ENCODE results near the gene KIAA1671.

Gene KIAA1671

DNA sequence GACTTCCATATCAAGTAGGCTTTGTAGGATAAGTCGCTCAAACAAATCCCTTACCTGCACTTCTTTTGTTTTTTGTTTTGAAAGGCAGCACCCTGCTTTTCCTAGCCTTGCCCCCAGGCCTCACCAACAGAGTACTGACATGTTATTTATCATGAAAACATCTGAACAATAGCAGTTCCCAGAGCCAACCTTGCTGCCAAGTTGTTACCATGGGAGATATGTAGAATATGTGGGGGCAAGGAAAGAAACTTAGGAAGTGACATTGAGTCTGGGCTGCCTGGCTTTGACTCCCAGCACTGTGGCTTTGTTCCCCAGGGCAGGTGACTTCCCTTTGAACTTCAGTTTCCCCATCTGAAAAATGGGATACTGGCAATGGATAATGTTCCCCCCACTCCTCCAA lies 193.8 kb downstream of the KIAA1671 start:
- ATAC-seq, result no peak
- DNase-seq, result no peak

- no peak for ATAC-seq
- DNase-seq, result no peak
Observed at GRCh38 chr22:25146906-25147641, 194.6 kb downstream of the KIAA1671 start.

DNA sequence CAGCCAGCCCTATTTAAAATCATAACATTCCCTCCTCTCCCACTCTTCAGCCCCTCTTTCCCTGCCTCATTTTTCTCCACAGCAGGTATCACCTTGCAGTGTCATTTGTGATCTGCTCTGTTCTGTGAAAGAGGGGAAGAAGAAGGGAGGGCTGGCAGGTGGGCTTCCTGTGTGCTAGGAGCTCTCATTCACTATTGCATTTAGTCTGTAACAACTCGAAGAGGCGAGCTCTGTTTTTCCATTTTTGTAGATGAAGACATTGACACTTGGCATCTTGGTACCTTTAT lies 195.1 kb downstream of the KIAA1671 start:
- ATAC-seq (no peak), DNase-seq (no peak)

- ATAC-seq (no peak), DNase-seq (no peak)
Observed at GRCh38 chr22:25148149-25148691, 195.7 kb downstream of the KIAA1671 start.

- no peak for DNase-seq
Observed at GRCh38 chr22:25149014-25149413, 196.5 kb downstream of the KIAA1671 start.

DNA sequence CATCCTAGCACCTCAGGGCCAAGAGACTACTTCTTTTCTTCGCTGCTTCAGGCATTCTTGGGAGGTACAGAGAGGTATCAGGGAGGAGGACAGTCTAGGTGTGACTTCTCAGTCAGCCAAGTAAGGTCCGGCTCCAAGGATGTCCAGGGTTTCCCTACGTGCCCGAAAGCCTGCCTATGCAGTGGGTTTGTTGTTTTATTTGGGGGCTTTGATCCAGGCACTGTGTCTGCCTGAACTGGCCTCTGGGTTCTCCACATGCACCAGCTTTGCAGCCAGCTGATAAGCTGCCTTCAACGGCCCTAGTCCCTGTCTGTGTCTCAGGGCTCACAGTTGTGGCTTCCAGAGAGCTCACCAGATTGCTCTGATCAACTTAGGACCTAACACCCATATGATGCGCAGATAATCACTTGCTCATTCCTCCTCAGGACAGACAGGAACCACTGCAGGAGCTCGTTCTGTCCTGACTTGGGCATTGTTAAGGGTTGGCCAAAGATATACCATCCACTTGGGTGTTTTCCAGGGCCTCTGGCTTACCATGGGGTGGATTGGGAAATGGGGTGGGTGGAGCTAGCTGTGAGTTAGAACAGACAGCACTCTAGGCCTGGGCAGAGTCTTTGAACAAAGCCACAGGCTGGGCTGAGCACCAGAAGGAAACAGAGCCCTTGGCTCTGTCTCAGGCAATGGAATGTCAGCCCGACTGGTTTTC lies 201.6 kb downstream of the KIAA1671 start:
- no peak for ATAC-seq
- no peak for DNase-seq

More at GRCh38 chr22:25149014-25149413, 196.5 kb downstream of the KIAA1671 start:
- ATAC-seq, result no peak

DNA sequence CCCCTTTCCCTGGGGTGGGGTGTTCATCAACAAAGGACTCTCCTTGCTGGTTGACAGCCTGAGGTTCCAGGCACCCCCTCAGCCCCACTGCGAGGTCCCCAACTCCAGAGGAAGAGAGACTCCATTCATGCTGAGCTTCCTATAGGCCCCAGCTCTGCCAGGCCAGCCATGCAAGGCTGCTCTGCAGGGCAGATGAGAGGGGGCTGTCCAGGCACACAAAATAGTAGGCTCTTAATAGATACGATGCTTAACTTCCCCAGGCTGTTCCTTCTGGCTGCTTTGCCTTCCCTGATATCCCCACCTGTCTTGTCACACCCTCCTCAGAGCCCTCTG lies 202.1 kb downstream of the KIAA1671 start:
- DNase-seq (no peak), ATAC-seq (no peak)

DNA sequence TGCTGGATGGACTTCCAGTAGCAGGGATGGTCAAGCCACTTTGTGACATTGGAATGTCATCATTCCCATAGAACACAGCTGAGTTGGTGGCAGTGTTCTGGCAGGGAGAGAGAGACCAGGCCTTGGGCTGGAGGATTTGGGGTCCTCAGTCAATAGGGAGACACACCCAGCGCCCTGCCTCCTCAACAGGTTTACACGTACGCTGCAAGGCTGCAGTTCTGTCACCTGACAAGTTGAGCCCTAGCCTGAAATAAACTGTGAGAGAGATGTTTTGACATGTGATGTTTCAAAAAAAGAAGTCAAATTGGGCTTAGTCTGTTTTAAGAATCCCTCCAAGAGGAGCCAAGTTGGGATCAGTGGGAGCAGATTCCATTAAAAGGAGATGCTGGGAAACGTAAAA lies 204.2 kb downstream of the KIAA1671 start:
- no peak for DNase-seq
- no peak for ATAC-seq

DNA sequence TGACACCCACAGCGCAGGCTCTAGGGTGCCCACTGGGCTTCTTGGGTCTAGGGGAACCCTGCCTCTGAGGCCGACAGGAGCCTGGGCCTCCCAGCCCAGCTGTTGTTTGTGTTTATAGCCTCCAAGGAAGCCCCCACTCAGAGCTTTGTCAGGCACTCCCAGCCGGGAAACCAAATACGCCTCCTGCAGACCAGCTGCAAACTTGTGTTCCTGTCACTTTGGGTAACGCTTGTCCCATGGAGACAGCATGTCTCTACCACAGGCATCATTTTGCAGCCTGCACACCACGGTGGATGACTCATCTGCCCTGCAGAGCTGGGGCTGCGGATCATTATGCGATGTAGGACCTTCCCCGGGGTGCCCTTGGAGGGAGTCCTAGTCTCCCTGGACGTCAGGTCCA lies 206.5 kb downstream of the KIAA1671 start:
- no peak for DNase-seq
- no peak for ATAC-seq

DNA sequence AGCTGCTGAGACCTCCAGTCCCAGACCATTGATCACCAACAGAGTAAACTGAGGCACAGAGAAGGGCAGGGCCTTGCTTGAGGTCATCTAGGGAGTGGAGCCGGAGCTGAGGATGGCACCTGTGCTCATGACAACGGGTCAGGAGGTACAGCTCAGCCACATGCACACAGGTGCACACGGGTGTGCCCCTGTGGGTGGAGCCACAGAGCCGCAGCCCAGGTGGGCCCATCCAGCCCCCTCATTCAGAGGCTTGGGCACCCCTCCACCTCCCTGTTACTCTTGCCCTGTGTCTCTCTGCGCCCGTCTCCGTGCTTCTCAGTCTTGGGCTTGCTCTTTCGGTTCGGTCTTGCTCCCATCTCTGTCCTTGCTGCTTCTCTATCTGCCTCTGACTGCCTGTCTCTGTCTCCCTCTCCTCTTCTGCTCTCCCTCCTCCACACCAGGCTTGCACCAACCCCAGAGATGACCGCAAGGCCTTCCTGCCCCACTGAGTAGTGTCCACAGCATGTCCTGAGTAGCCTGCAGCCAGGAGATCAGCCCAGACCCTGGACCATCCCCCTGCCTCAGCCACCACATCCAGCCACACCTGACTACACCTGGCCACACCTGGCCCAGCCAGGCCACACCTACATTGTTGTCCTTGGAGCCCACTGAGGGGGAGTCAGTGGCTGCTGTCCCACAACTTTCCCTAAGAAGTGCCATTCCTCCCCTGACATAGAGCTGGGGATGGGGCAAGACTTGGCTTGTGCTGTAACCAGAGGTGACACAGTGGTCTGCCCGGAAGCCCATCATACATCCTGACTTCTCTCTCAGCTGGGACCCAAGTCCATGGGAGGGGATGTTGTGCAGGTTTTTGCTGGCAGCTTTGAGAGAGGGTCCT lies 207.8 kb downstream of the KIAA1671 start:
- ATAC-seq (no peak), DNase-seq (no peak)

DNA sequence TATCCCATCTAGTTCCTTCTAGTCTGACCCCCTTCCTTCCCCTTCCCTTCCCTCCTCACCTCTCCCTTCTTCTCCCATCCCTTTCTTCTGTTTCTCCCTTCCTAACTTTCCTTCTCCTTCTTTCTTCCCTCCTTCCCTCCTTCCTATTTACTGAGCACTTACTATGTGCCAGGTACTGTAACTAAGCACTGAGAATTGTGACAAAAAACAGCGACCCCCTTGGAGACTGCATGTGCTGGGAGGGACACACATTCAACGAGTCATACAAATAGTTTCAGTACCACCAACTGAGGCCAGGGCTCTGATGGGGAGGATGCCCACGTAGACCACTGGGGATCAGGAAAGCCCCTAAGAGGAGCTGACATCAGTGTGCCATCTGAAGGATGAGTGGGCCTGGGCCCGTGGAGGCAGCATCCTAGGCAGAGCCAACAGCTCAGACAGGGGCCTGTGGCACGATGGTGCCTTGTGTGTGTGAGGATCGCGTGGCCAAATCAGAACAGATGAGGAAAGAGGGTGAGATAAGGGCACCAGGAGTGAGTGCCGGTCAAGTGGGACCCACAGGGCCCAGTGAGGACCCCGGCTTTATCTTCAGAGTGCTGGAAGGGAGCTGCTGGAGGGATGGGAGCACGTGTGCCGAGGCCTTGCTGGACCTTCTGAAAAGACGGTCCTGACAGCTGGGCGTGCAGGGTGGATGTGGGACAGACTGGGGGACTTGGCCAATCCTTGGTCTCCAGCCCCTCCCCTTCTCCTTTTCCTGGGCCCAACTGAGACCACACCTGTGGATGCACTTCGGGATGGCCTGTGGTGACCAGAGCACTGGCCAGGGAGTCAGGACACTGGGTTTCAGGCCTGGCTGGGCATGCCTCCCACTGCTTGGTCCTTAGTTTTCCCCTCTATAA lies 208.8 kb downstream of the KIAA1671 start:
- ATAC-seq, result peak; percentile 84
- peak; percentile 15 for DNase-seq

DNA sequence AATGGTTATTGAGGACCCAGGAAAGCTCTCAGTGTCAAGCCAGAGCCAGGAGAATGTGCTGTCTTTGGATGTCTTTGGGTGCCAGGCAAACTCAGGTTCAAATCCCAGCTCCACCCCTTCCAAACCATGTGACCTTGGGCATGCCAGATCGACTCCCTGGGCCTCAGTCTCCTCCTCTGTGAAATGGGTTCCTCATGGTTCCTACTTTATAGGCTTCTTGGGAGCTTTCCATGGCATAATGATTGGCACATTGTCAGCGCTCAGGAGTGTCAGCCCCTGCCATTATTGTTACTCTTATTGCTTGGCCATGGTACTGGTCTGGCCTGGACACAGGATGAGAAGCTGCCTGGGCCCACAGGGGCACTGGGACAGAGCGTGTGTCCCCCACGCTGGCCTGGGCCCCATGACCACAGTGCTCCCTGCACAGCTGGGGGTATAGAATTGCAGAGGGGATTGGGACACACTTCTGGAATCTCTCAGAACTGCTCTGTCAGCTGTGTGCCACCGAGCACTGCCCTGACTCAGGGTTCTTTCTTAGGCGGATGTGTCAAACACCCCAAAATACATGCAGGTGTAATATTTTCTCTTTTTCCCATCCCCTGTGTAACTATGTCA lies 209.5 kb downstream of the KIAA1671 start:
- ATAC-seq (no peak), DNase-seq (no peak)

- no peak for ATAC-seq
- no peak for DNase-seq
Observed at GRCh38 chr22:25162561-25162960, 210.0 kb downstream of the KIAA1671 start.

GRCh38 chr22:25165785-25166184 lies 213.3 kb downstream of the KIAA1671 start:
- ATAC-seq, result no peak
- DNase-seq, result no peak

DNA sequence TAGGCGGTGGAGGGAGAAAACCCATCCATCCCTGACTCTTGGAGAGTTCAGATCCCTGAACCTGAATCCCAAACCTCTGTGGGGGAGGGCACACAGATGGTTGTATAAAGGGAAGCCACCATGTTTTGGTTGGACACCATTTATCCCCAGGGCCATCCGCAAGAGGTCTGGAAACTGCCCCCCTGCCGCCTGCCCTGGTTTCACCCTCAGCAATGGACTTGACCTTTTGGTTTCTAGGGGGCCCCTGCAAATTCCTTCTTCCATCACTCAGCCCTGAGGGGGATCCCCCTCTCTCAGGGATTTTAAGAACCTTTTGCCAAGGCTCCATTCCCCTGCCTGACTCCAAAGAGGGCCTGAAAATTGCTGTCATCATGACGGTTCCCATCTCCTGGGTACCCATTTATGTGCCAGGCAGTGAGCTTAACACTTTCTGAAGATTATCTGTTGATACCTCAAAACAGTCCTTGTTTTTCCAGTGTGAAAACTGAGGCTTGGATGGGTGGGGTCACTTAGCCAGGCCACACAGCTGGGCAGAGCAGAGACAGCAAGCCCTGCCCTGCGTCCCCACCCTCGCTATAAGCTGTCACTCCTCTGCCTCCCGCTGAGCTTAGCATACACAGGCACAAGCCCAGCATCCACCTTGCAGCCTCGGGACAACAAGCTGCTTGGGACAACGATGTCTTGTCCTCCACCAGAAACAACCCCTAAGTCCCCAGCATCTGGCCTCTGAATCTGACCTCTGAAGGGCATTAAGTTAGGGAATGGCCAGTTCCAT lies 213.9 kb downstream of the KIAA1671 start:
- DNase-seq (no peak), ATAC-seq (no peak)

DNA sequence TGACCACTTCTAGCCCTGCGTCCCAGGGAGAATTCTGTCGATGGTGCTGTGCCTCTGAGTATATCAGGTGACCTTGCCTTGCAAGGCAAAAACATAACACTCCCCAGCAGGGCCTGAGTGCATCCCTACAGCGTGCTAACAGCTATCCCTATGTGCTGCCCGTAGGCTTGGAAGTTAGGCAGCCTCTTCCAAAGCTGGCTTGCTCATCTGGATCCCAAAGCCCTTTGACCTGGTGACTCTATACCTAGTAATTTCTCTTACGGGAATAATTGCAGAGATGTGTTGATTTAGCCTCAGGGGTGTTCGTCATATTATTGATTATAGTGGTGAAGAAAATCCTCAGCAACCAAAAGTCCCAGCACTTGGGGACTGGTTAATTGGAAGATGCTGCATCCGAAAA lies 214.6 kb downstream of the KIAA1671 start:
- ATAC-seq, result no peak
- no peak for DNase-seq

GRCh38 chr22:25167834-25168601 lies 215.5 kb downstream of the KIAA1671 start:
- no peak for ATAC-seq
- no peak for DNase-seq

DNA sequence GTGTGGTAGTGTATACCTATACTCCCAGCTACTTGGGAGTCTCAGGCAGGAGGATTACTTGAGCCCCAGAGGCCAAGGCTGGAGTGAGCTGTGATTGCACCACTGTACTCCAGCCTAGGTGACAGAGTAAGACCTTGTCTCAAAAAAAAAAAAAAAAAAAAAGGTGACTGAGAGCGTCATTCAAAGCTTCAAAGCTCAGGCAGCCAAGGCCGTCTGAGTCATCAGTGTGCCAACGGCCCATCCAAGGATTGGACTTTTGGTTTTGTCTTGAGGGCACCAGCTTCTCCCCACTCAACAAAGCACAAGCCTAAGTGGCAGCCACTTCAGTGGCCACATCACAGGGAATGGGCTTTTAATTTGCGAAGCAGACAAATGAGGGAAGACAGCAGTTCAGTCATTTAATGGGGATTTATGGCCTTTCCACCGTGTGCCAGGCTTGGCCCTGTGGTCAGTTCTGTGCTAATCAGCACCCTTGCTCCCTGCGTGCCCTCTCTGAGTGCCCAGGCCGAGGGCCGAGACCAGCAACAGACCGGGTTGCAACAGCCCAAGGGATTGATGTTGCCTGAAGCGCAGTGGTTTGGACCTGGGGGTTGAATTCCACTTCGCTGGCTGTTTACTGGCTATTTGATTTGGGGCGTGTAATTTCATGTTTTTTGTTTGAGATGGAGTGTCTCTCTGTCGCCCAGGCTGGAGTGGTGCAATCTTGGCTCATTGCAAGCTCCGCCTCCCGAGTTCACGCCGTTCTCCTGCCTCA lies 216.9 kb downstream of the KIAA1671 start:
- ATAC-seq (no peak), DNase-seq (no peak)

DNA sequence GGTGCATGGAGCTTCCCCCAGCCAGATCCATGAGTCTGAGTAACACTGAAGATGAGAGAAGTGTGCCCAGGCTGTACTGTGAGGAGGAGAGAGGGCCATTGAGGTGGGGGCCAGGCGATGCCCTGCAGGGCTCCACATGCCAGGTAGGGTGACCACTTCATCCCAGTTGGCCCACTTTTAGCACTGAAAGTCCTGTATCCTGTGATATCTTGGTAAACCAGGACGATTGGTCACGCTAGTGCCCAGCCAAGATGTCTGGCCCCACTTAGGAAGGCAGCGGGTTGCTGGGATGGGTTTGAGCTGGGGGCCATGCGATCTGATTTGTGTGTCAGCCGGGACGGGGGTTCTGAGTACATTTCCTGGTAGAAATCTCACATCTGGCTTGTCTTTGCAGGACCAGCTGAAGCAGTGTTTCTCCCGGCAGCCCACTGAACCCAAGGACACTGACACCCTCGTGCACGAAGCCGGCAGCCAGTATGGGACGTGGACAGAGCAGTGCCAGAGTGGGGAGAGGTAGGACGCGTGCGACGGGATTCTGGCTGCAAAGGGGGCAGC lies 218.0 kb downstream of the KIAA1671 start:
- DNase-seq, result no peak
- ATAC-seq, result no peak

All from stimulated activated naive CD8-positive, alpha-beta T cell treated with anti-CD3 and anti-CD28 coated beads, Interleukin-15, Interleukin-2, amounts not matched to agents 100 U/mL and 50 U/mL, for 24 hours (primary cell).